SK-N-SH (cell line): Measurements from ENCODE around the gene DENND1A. TPM values are rescaled to one million over a fixed set of nuclear protein-coding genes. Genes with fewer than 3 reads are reported as not detected.

Experiments
- CTCF ChIA-PET: fragments of 300-600, 350-600 bp; formaldehyde crosslinking; extraction: SDS; loops from one replicate; lab custom pipeline; 2021; lab: Yijun Ruan, JAX
- POLR2A ChIA-PET: fragments of 350-600 bp; sonication (Branson Sonifier 250); formaldehyde crosslinking; extraction: SDS; loops from one replicate; lab custom pipeline; 2020; ENCODE audit warnings: antibody characterized with exemption, inconsistent platforms; lab: Yijun Ruan, JAX
- DNase-seq: peaks from one replicate; pipeline ENCODE4 v3.0.0; 2012
- H2AFZ ChIP-seq: fragments of 200-600 bp; sonication (generic); 2 replicates; pipeline ENCODE4 v1.8.1; 2016; ENCODE audit warnings: antibody characterized with exemption, mild to moderate bottlenecking, low read depth
- H3F3A ChIP-seq: fragments of 200-600 bp; sonication (generic); replicated peaks from 2 replicates; pipeline ENCODE3; 2016; ENCODE audit warnings: antibody characterized with exemption, mild to moderate bottlenecking; ENCODE audit not compliant: insufficient read depth
- H3K27ac ChIP-seq, 2 experiments: fragments of 200-500 bp in 1 of 2; fragments of 200-600 bp in 1 of 2; sonication (Bioruptor generic) in 1 of 2; sonication (generic), shearing (Covaris generic) in 1 of 2; 2 replicates each; pipeline versions ENCODE4 v1.5.1 to v1.6.1; 2014 to 2016; ENCODE audit warnings: low read depth in 2 of 2, inconsistent platforms in 1 of 2, low read length in 1 of 2, mild to moderate bottlenecking in 1 of 2, mixed read lengths in 1 of 2
- H3K27me3 ChIP-seq: fragments of 200-600 bp; sonication (generic), shearing (Covaris generic); 2 replicates; pipeline ENCODE4 v1.6.1; 2016; ENCODE audit warnings: mixed run types; ENCODE audit not compliant: insufficient read depth
- H3K36me3 ChIP-seq, 2 experiments: fragments of 200-500 bp in 1 of 2; fragments of 200-600 bp in 1 of 2; sonication (Bioruptor generic) in 1 of 2; sonication (generic) in 1 of 2; replicated peaks in 1 of 2; 2 replicates each; pipeline versions ENCODE3 to v1.5.1; 2014 to 2016; ENCODE audit warnings: low read length in 1 of 2, mild to moderate bottlenecking in 1 of 2; ENCODE audit not compliant: insufficient read depth in 2 of 2, control insufficient read depth in 1 of 2
- H3K4me1 ChIP-seq, 2 experiments: fragments of 200-500 bp in 1 of 2; fragments of 200-600 bp in 1 of 2; sonication (Bioruptor generic) in 1 of 2; sonication (generic), shearing (Covaris generic) in 1 of 2; 2 replicates each; pipeline versions ENCODE4 v1.5.1 to v1.6.1; 2014 to 2016; ENCODE audit warnings: low read depth in 1 of 2, low read length in 1 of 2, mixed run types in 1 of 2; ENCODE audit not compliant: insufficient read depth in 2 of 2, control insufficient read depth in 1 of 2
- H3K4me2 ChIP-seq: fragments of 200-600 bp; sonication (generic), shearing (Covaris generic); 2 replicates; pipeline ENCODE4 v1.6.1; 2017; ENCODE audit warnings: mixed run types
- H3K4me3 ChIP-seq, 2 experiments: fragments of 200-500 bp in 1 of 2; fragments of 200-600 bp in 1 of 2; sonication (Bioruptor generic) in 1 of 2; sonication (generic), shearing (Covaris generic) in 1 of 2; 2 replicates each; pipeline versions ENCODE4 v1.5.1 to v1.8.1; 2014 to 2016; ENCODE audit warnings: low read depth in 2 of 2, inconsistent platforms in 1 of 2, low read length in 1 of 2, mild to moderate bottlenecking in 1 of 2, mixed read lengths in 1 of 2, moderate library complexity in 1 of 2
- H3K79me2 ChIP-seq: fragments of 200-600 bp; sonication (generic); 2 replicates; pipeline ENCODE4 v1.8.1; 2017; ENCODE audit warnings: mild to moderate bottlenecking; ENCODE audit not compliant: insufficient read depth
- H3K9ac ChIP-seq: fragments of 200-600 bp; sonication (generic); 2 replicates; pipeline ENCODE4 v1.6.1; 2017; ENCODE audit warnings: mixed run types
- H3K9me2 ChIP-seq: fragments of 200-600 bp; sonication (generic); 2 replicates; pipeline ENCODE4 v1.6.1; 2017; ENCODE audit warnings: mixed run types
- H3K9me3 ChIP-seq: fragments of 200-600 bp; sonication (generic); 2 replicates; pipeline ENCODE4 v1.6.1; 2017; ENCODE audit warnings: mixed run types, mild to moderate bottlenecking, moderate library complexity
- H4K20me1 ChIP-seq: fragments of 200-600 bp; sonication (generic); 2 replicates; pipeline ENCODE4 v1.6.1; 2017; ENCODE audit warnings: mild to moderate bottlenecking, mixed run types; ENCODE audit not compliant: insufficient read depth
- CTCF ChIP-seq: fragments of 200-600 bp; sonication (generic); IDR thresholded peaks from 2 replicates; pipeline ENCODE4 v1.6.1; 2017; ENCODE audit warnings: antibody characterized with exemption, mild to moderate bottlenecking, moderate library complexity
- EP300 ChIP-seq, 2 experiments: IDR thresholded peaks; 2 replicates each; pipeline versions ENCODE4 v1.4.0 to v1.6.1; 2012; ENCODE audit warnings: borderline replicate concordance in 1 of 2, low read depth in 1 of 2, low read length in 1 of 2
- GABPA ChIP-seq: IDR thresholded peaks from 2 replicates; pipeline ENCODE4 v1.4.0; 2012; ENCODE audit warnings: low read depth, mild to moderate bottlenecking
- GATA2 ChIP-seq: sonication (generic); formaldehyde crosslinking; IDR thresholded peaks from 2 replicates; pipeline ENCODE4 v1.5.0; 2020; ENCODE audit warnings: mild to moderate bottlenecking, missing genetic modification reagents
- JUND ChIP-seq: IDR thresholded peaks from 2 replicates; pipeline ENCODE4 v1.4.0; 2012
- PBX3 ChIP-seq: IDR thresholded peaks from 2 replicates; pipeline ENCODE4; 2012
- POLR2AphosphoS5 ChIP-seq: IDR thresholded peaks from 2 replicates; pipeline ENCODE4 v1.6.1; 2012; ENCODE audit warnings: low read depth, low read length
- RXRA ChIP-seq: IDR thresholded peaks from 2 replicates; pipeline ENCODE4 v1.4.0; 2012; ENCODE audit warnings: low read depth, mild to moderate bottlenecking, borderline replicate concordance
- SIN3A ChIP-seq: IDR thresholded peaks from 2 replicates; pipeline ENCODE4 v1.6.1; 2012; ENCODE audit warnings: low read depth, mild to moderate bottlenecking, low read length, moderate library complexity, borderline replicate concordance
- SMC3 ChIP-seq: IDR thresholded peaks from 2 replicates; pipeline ENCODE4 v1.6.1; 2012; ENCODE audit warnings: low read depth, low read length, improper control_type of control experiment
- TCF12 ChIP-seq: IDR thresholded peaks from 2 replicates; pipeline ENCODE4 v1.4.0; 2012
- TEAD4 ChIP-seq: IDR thresholded peaks from 2 replicates; pipeline ENCODE4 v1.4.0; 2012; ENCODE audit warnings: mild to moderate bottlenecking, borderline replicate concordance; ENCODE audit not compliant: insufficient read depth
- YY1 ChIP-seq: IDR thresholded peaks from 2 replicates; pipeline ENCODE4 v1.4.0; 2012; ENCODE audit warnings: low read depth, mild to moderate bottlenecking
- ZBTB33 ChIP-seq: IDR thresholded peaks from 2 replicates; pipeline ENCODE4 v1.4.0; 2012; ENCODE audit warnings: low read depth, borderline replicate concordance
- WGBS: methylation state at CpG from one replicate; pipeline ENCODE4 v1.1.6; 2017; ENCODE audit warnings: low lambda C conversion rate; 5-methylcytosine and 5-hydroxymethylcytosine counted together
- polyA plus RNA-seq, 3 experiments: library from polyadenylated mRNA; depleted of rRNA; stranded (reverse); fragments of >200 nt; gene quantifications; 2 replicates each; pipeline ENCODE4 v1.2.3, GENCODE V29; 2012

DENND1A gene
- polyA plus RNA-seq, 1 of the 3 experiments (the other 2 are of a cell fraction) = 25.4 TPM

- H3K27me3 ChIP-seq = no peaks in the 10 kb centered on the region
- no peak overlapping the region for H3K4me2 ChIP-seq
- TF ChIP-seq JUND (no peak), SMC3 (no peak), EP300 (IDR thresholded peaks at IDR 0.05; ENCODE audit: borderline replicate concordance in 1 of 2, low read depth in 1 of 2, low read length in 1 of 2) (no peak), PBX3 (no peak), TCF12 (no peak), POLR2AphosphoS5 (no peak), ZBTB33 (no peak), TEAD4 (no peak), YY1 (no peak), SIN3A (no peak), GATA2 (no peak), RXRA (no peak), CTCF (no peak), GABPA (no peak)
- H3K9ac ChIP-seq = no peak overlapping the region
- no peaks in the 10 kb centered on the region for H3F3A ChIP-seq
- H3K4me1 ChIP-seq = peaks cover 0 to 11% of the 10 kb centered on the region in 2 experiments; a peak in 1 of 4 replicates
- H3K9me2 ChIP-seq = no peaks in the 10 kb centered on the region
- no peak for DNase-seq
- no peaks in the 10 kb centered on the region for H3K36me3 ChIP-seq
- no peak overlapping the region for H2AFZ ChIP-seq
- no peaks in the 10 kb centered on the region for H3K79me2 ChIP-seq
- H3K27ac ChIP-seq = no peak overlapping the region
- H4K20me1 ChIP-seq = no peaks in the 10 kb centered on the region
- WGBS = 95% methylated on average over 4 of the region's 4 CpGs
- POLR2A ChIA-PET = no interaction called here
- no peak overlapping the region for H3K4me3 ChIP-seq
- H3K9me3 ChIP-seq = no peaks in the 10 kb centered on the region
- CTCF ChIA-PET = interaction anchor here (1.4 to 2.9 kb wide), 2 partner anchors 625 to 643 kb away, joined by 3 to 8 read pairs; no protein-coding TSS in a partner anchor
Measured at GRCh38 chr9:123397975-123398374, 532.0 kb downstream of the DENND1A start.
